Esophagus muscularis mucosa (tissue), 4 donors: ENCODE data around the gene KRTAP10-3.

Experiments used
- CTCF ChIP-seq, 3 experiments: fragments of 200-600 bp in 2 of 3; fragments of 450-650 bp in 1 of 3; sonication (generic) in 2 of 3; IDR thresholded peaks; one replicate each; pipeline ENCODE4 v1.5.1; 2017 to 2019; ENCODE audit warnings: antibody characterized with exemption in 3 of 3, mild to moderate bottlenecking in 2 of 3, moderate library complexity in 1 of 3
- EP300 ChIP-seq: sonication (generic); formaldehyde crosslinking; IDR thresholded peaks from one replicate; pipeline ENCODE4 v1.6.1; 2017; ENCODE audit warnings: antibody characterized with exemption
- POLR2A ChIP-seq: fragments of 450-650 bp; IDR thresholded peaks from one replicate; pipeline ENCODE4 v1.6.1; 2017; ENCODE audit warnings: antibody characterized with exemption, moderate library complexity, mild to moderate bottlenecking, low read depth
- POLR2AphosphoS5 ChIP-seq, 2 donors: sonication (generic); formaldehyde crosslinking; IDR thresholded peaks; one replicate each; pipeline ENCODE4 v1.6.1; 2017; ENCODE audit warnings: antibody characterized with exemption in 2 of 2

GRCh38 chr21:44519346-44520325 is 39.0 kb downstream of the KRTAP10-3 start:
- TF ChIP-seq POLR2A: no peak
- no peak for TF ChIP-seq EP300
- TF ChIP-seq CTCF (IDR thresholded peaks at IDR 0.05): no peak
- TF ChIP-seq POLR2AphosphoS5 (IDR thresholded peaks at IDR 0.05): no peak
